OCI-LY1 (cell line): Measurements from ENCODE around the gene MACF1.

ENCODE experiments used
- CTCF ChIP-seq: fragments of 200-600 bp; sonication (generic), shearing (Covaris generic); IDR thresholded peaks from 2 replicates; pipeline ENCODE4 v1.5.1; 2017; ENCODE audit warnings: mild to moderate bottlenecking, antibody characterized with exemption, low read length, moderate library complexity, mixed read lengths
- EZH2 ChIP-seq: fragments of 200-600 bp; sonication (generic), shearing (Covaris generic); IDR thresholded peaks from 2 replicates; pipeline ENCODE4 v1.8.0; 2017; ENCODE audit warnings: borderline replicate concordance, mixed run types, mild to moderate bottlenecking, antibody characterized with exemption, low read length, moderate library complexity, mixed read lengths

- no peak for TF ChIP-seq CTCF
- no peak for TF ChIP-seq EZH2
Observed at GRCh38 chr1:39381839-39382238, 177.3 kb downstream of the MACF1 start.
